ENCODE data around the gene RHOXF1.
"Not testable (repeated sequence)": the region's sequence is repeated elsewhere in the genome, so short reads cannot be mapped to it uniquely, and the experiment has no call there.

The RHOXF1 gene, protein sequence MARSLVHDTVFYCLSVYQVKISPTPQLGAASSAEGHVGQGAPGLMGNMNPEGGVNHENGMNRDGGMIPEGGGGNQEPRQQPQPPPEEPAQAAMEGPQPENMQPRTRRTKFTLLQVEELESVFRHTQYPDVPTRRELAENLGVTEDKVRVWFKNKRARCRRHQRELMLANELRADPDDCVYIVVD

GRCh38 chrX:120115438-120115963 is at the start of gene RHOXF1:
TSS of gene RHOXF1 (minus strand) at chrX:120115913. CDS start at chrX:120115862, 51 bp downstream.
- DNase-seq: no peak

DNA sequence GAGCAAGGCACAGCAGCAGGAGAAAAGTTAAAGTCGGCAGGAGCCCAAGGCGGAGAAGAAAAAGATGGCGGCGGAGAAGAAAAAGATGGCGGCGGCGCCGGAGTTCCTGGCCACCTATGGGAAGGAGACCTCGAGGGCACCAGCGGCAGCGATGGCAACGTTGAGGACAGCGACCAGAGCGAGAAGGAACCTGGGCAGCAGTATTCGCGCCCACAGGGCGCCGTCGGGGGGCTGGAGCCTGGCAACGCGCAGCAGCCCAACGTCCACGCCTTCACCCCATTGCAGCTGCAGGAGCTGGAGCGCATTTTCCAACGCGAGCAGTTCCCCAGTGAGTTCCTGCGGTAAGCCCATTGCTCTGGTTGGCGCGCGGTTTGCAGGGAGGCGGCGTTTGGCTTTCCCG is 43.4 kb upstream of the RHOXF1 start:
- not testable (repeated sequence) for DNase-seq

GRCh38 chrX:120158313-120158712 is 42.6 kb upstream of the RHOXF1 start, which contains the start of gene RHOXF2:
TSS of gene RHOXF2 (plus strand) at chrX:120158613. CDS start at chrX:120158751, 138 bp downstream.
- not testable (repeated sequence) for DNase-seq

DNA sequence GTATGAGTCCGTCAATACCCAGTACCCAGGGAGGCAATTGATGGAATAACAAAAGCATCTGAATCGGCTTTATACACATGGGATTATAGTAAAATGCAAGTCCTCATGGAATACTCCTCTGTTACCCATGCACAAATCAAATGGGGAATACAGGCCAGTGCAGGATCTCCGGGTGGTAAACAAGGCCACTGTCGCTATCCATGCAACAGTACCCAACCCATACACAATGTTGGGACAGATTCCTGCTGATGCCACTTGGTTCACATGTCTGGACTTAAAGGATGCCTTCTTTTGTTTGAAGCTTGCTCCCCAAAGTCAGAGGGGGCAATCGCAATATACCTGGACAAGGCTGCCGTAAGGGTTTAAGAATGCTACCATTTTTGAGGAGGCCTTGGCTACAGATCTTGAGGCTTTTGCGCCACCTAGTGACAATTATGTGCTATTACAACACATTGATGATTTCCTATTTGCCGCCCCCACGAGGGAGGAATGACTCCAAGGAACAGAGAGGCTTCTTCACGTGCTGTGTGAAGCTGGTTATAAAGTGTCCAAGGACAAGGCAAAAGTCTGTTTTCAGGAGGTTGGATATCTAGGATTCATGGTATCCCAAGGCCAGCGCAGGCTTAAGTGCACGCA is 34.5 kb upstream of the RHOXF1 start:
- DNase-seq: not testable (repeated sequence)

DNA sequence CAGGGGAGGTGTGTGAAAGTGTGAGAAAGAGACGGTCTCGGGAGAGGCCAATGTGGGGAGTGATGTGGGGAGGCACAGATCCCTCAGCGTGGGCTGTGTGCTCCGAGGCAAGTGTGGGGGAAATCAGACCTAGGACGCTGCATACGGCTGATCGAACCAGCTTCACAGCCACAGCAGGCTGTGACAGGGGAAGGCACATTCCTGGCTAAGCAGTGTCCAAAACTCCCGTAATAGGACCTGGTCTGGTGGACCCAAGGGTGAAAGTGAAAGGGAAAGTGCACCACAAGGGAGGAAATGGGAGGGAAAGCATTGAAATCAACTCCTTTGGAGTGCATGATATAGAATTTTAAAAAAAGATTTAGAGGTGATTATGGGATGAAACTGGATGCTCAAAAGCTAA is 31.8 kb upstream of the RHOXF1 start:
- DNase-seq: no peak

GRCh38 chrX:120146323-120146722 is 30.6 kb upstream of the RHOXF1 start:
- DNase-seq: not testable (repeated sequence)

GRCh38 chrX:120145295-120145925 is 29.7 kb upstream of the RHOXF1 start:
- no peak for DNase-seq

- no peak for DNase-seq
Observed at GRCh38 chrX:120144178-120144844, 28.6 kb upstream of the RHOXF1 start.

DNA sequence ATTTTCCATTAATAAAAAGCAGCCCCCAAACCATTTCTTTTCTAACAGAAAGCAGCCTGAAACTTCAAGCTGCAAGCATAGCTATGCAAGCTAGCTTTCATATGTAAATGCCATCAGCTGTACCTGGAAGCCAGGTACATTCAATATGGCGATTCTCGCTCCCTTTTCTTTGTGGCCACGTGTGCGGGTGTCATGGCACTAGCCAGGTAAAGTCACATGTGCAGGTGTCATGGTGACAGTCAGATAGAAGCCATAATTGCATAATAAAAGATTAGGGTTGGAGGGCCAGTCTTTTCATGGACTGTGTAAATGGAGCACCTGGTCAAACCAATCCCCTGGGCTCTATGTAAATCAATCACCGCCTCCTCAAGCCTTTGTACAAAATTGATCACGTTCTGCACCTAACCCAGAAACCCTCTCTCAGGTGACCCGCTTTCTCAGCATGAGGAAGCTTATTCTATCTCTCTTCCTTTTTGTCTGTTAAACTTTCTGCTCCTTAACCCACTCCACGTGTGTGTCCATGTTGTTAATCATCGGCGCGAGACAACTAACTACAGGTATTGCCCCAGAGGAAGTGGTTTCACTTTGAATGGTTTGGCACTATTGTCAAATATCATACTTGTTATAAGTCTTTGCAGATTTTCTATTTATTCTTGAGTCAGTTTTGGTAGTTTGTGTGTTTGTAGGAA is 24.7 kb upstream of the RHOXF1 start:
- no peak for DNase-seq

GRCh38 chrX:120137439-120137838 is 21.7 kb upstream of the RHOXF1 start:
- no peak for DNase-seq

GRCh38 chrX:120136840-120137239 is 21.1 kb upstream of the RHOXF1 start:
- DNase-seq: no peak

- DNase-seq: no peak
Observed at GRCh38 chrX:120136128-120136527, 20.4 kb upstream of the RHOXF1 start.

GRCh38 chrX:120128306-120128846 is 12.7 kb upstream of the RHOXF1 start:
- DNase-seq: not testable (repeated sequence)

DNA sequence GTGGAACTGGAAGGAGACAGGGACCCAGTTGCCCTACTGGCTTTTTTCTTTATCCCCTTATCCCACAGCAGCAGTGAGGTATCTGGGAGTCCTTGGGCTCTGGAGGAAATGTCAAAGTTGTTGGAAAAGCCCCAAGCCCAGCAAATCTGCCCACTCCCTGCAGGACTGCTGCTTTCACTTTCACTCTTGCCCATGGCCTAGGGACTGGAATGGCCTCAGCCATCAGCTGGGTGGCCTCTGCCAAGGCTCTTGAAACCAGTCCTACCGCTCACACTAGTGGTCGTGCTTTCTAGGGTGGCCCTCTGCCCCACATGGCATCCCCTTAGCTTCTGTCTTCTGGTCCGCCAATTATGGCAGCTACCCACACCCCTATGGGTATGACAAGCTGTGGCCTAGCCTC is 9.7 kb upstream of the RHOXF1 start:
- DNase-seq: peak; percentile 34

- no peak for DNase-seq
Observed at GRCh38 chrX:120120223-120120622, 4.5 kb upstream of the RHOXF1 start.

- no peak for DNase-seq
Observed at GRCh38 chrX:120111611-120112010, 4.1 kb downstream of the RHOXF1 start.

- no peak for DNase-seq
Observed at GRCh38 chrX:120109378-120109777, 6.3 kb downstream of the RHOXF1 start.

- DNase-seq: not testable (repeated sequence)
Observed at GRCh38 chrX:120104707-120105106, 11.0 kb downstream of the RHOXF1 start.

GRCh38 chrX:120101057-120101456 is 14.7 kb downstream of the RHOXF1 start:
- DNase-seq: not testable (repeated sequence)

DNA sequence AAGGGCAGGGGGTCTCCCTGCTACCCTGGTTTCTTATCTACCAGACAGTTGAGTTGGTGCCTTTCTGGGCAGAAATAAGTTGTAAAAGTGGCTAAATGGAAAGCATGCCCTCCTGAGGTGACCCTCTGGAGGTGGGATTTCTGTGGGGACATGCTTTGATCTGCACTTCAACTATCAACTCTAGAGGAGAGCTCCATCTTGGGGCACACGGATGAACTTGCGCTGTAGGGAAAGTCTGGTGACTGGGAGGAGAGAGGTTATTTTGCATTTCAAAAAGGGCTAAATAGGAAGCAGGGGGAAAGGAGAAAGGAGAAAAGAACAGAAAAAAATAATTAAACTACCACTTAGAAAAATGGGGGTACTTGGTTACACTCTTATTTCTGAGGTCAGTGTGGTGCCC is 25.5 kb downstream of the RHOXF1 start:
- DNase-seq: no peak

- no peak for DNase-seq
Observed at GRCh38 chrX:120087289-120088017, 28.3 kb downstream of the RHOXF1 start.

All from suppressor macrophage treated with lipopolysaccharide for 4 hours (primary cell).